ENCODE data around the gene HAGHL. TPM values are rescaled to one million over a fixed set of nuclear protein-coding genes. Genes with fewer than 3 reads are reported as not detected.

Gene HAGHL
- total and polyA plus RNA-seq, 4 donors, result 0.25 to 1.1 (median 0.49) TPM

DNA sequence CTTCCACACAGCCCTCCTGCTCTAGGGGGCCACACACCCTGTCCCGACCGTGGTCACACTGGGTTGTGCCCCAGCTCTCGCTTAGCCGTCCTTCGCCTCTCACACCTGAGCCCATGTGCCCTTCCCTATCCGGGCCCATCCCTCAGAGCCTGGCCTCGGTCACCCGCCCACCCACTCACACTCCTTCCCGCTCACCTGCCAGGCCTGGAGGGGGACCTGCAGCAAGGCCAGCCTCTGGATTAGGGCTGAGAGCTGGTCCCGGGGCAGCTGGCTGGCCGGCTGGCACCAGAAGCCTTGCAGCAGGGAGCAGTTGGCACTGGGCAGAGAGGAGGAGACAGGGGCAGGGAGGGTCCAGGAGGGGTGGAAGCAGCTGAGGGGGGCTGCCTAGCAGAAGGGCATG, 51.5 kb downstream of the HAGHL start:
- WGBS, result 77% methylated on average over 11 of the region's 11 CpGs
- no peaks in the 10 kb centered on the region for H3K4me1 ChIP-seq (ENCODE audit: control insufficient read depth in 4 of 4, insufficient read depth in 4 of 4, low read length in 3 of 4)
- no peak overlapping the region for H3K4me3 ChIP-seq (ENCODE audit: low read depth in 1 of 3, low read length in 3 of 3)
- no peaks in the 10 kb centered on the region for H3K9me3 ChIP-seq (ENCODE audit: control insufficient read depth in 4 of 4, low read length in 3 of 4)
- H3K27me3 ChIP-seq (ENCODE audit: control insufficient read depth in 4 of 4, insufficient read depth in 4 of 4, low read length in 3 of 4), result peaks cover 0 to 4% (median 0%) of the 10 kb centered on the region in 4 donors
- H3K9ac ChIP-seq (ENCODE audit: low read depth in 1 of 2, low read length in 2 of 2), result no peak overlapping the region
- no peak for DNase-seq (ENCODE audit: low spot score)
- H3K27ac ChIP-seq (ENCODE audit: low read depth in 1 of 2, low read length in 2 of 2), result no peak overlapping the region
- H3K36me3 ChIP-seq (ENCODE audit: control insufficient read depth in 4 of 4, insufficient read depth in 3 of 4, low read depth in 1 of 4, low read length in 3 of 4), result no peaks in the 10 kb centered on the region
- TF ChIP-seq, protein P1, sequence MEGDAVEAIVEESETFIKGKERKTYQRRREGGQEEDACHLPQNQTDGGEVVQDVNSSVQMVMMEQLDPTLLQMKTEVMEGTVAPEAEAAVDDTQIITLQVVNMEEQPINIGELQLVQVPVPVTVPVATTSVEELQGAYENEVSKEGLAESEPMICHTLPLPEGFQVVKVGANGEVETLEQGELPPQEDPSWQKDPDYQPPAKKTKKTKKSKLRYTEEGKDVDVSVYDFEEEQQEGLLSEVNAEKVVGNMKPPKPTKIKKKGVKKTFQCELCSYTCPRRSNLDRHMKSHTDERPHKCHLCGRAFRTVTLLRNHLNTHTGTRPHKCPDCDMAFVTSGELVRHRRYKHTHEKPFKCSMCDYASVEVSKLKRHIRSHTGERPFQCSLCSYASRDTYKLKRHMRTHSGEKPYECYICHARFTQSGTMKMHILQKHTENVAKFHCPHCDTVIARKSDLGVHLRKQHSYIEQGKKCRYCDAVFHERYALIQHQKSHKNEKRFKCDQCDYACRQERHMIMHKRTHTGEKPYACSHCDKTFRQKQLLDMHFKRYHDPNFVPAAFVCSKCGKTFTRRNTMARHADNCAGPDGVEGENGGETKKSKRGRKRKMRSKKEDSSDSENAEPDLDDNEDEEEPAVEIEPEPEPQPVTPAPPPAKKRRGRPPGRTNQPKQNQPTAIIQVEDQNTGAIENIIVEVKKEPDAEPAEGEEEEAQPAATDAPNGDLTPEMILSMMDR (IDR thresholded peaks at IDR 0.05; ENCODE audit: low read depth, low read length, missing input control), result no peak
- TF ChIP-seq TAF1 (conservative IDR thresholded peaks at IDR 0.05) (no peak), GABPA (IDR thresholded peaks at IDR 0.05 in 1 of 2, conservative IDR thresholded peaks at IDR 0.05 in 1 of 2) (no peak), FOXA2 (IDR thresholded peaks at IDR 0.05) (no peak), RXRA (IDR thresholded peaks at IDR 0.05) (no peak), RAD21 (IDR thresholded peaks at IDR 0.05) (no peak)
- TF ChIP-seq, protein P2, sequence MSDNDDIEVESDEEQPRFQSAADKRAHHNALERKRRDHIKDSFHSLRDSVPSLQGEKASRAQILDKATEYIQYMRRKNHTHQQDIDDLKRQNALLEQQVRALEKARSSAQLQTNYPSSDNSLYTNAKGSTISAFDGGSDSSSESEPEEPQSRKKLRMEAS (IDR thresholded peaks at IDR 0.05), result no peak

DNA sequence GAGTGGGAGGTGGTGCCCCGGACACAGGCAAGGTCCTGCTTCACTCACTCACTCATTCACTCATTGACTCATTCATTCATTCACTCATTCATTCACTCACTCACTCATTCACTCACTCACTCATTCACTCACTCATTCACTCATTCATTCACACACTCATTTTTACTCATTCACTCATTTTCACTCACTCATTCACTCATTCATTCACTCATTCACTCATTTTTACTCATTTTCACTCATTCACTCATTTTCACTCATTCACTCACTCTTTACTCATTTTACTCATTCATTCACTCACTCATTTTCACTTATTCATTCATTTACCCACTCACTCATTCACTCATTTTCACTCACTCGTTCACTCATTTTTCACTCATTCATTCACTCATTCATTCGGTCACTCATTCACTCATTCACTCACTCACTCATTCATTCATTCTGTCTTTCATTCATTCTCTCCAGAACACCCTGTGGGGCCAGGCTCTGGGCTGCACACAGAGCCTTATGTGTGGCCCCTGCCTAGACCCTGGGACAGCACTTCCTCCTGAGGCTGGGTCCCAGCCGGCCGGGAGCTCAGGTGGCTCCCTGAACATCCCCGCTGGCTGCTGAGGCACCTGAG, 52.1 kb downstream of the HAGHL start:
- Histone ChIP-seq H3K4me1 (ENCODE audit: control insufficient read depth in 4 of 4, insufficient read depth in 4 of 4, low read length in 3 of 4) (no peaks in the 10 kb centered on the region), H3K27ac (ENCODE audit: low read depth in 1 of 2, low read length in 2 of 2) (no peak overlapping the region), H3K4me3 (ENCODE audit: low read depth in 1 of 3, low read length in 3 of 3) (no peak overlapping the region), H3K36me3 (ENCODE audit: control insufficient read depth in 4 of 4, insufficient read depth in 3 of 4, low read depth in 1 of 4, low read length in 3 of 4) (no peaks in the 10 kb centered on the region), H3K9ac (ENCODE audit: low read depth in 1 of 2, low read length in 2 of 2) (no peak overlapping the region), H3K9me3 (ENCODE audit: control insufficient read depth in 4 of 4, low read length in 3 of 4) (no peaks in the 10 kb centered on the region), H3K27me3 (ENCODE audit: control insufficient read depth in 4 of 4, insufficient read depth in 4 of 4, low read length in 3 of 4) (peaks cover 0 to 4% (median 0%) of the 10 kb centered on the region in 4 donors)
- no peak for DNase-seq (ENCODE audit: low spot score)
- 78% methylated on average over 6 of the region's 6 CpGs for WGBS
- no peak for TF ChIP-seq NR2F2 (IDR thresholded peaks at IDR 0.05)
- no peak for TF ChIP-seq HNF4G (IDR thresholded peaks at IDR 0.05)

Small RNA genes within 50 kb of the gene (small RNA-seq; reads per million reads assigned to genes)
- not detected for gene MIR662

Other genes with a start within 250 kb of the HAGHL start
- gene CAPN15, start 199.4 kb upstream of the HAGHL start, total RNA-seq, result 10 to 100 TPM; 26.2 to 37.2 TPM
- 10 to 100 TPM in 1 of 2 donors, 1 to 10 TPM in 1; 5.9 to 17.0 TPM for gene CAPN15, start 199.4 kb upstream of the HAGHL start, polyA plus RNA-seq
- gene PRR35, start 166.7 kb upstream of the HAGHL start, total RNA-seq, result not detected
- gene PRR35, start 166.7 kb upstream of the HAGHL start, polyA plus RNA-seq, result not detected
- 1 to 10 TPM in 1 of 2 donors, under 1 TPM in 1; 0.25 to 7.0 TPM for gene NHLRC4, start 160.1 kb upstream of the HAGHL start, total RNA-seq
- under 1 TPM in 1 of 2 donors, not detected in 1; 0.17 TPM for gene NHLRC4, start 160.1 kb upstream of the HAGHL start, polyA plus RNA-seq
- gene PIGQ, start 157.1 kb upstream of the HAGHL start, total RNA-seq, result 100 to 1,000 TPM in 1 of 2 donors, 10 to 100 TPM in 1; 16.8 to 144 TPM
- 10 to 100 TPM; 18.9 to 22.4 TPM for gene PIGQ, start 157.1 kb upstream of the HAGHL start, polyA plus RNA-seq
- gene RAB40C, start 137.0 kb upstream of the HAGHL start, total RNA-seq, result 10 to 100 TPM in 1 of 2 donors, 1 to 10 TPM in 1; 7.7 to 11.0 TPM
- 10 to 100 TPM in 1 of 2 donors, 1 to 10 TPM in 1; 6.1 to 10.7 TPM for gene RAB40C, start 137.0 kb upstream of the HAGHL start, polyA plus RNA-seq
- 1 to 10 TPM in 1 of 2 donors, under 1 TPM in 1; 0.67 to 1.2 TPM for gene WFIKKN1, start 96.1 kb upstream of the HAGHL start, total RNA-seq
- under 1 TPM; 0.19 to 0.24 TPM for gene WFIKKN1, start 96.1 kb upstream of the HAGHL start, polyA plus RNA-seq
- gene METTL26, start 90.8 kb upstream of the HAGHL start, total RNA-seq, result 10 to 100 TPM; 26.3 to 28.1 TPM
- 10 to 100 TPM; 54.6 to 69.1 TPM for gene METTL26, start 90.8 kb upstream of the HAGHL start, polyA plus RNA-seq
- 10 to 100 TPM; 16.3 to 45.5 TPM for gene MCRIP2, start 85.3 kb upstream of the HAGHL start, total RNA-seq
- 10 to 100 TPM; 77.4 to 97.3 TPM for gene MCRIP2, start 85.3 kb upstream of the HAGHL start, polyA plus RNA-seq
- gene WDR90, start 77.7 kb upstream of the HAGHL start, total RNA-seq, result 10 to 100 TPM in 1 of 2 donors, 1 to 10 TPM in 1; 10.0 to 13.4 TPM
- 1 to 10 TPM; 4.7 to 5.9 TPM for gene WDR90, start 77.7 kb upstream of the HAGHL start, polyA plus RNA-seq
- 10 to 100 TPM; 20.8 to 31.0 TPM for gene RHOT2, start 59.0 kb upstream of the HAGHL start, total RNA-seq
- gene RHOT2, start 59.0 kb upstream of the HAGHL start, polyA plus RNA-seq, result 10 to 100 TPM; 37.5 to 37.9 TPM
- gene RHBDL1, start 51.4 kb upstream of the HAGHL start, total RNA-seq, result under 1 TPM; 0.67 to 0.84 TPM
- under 1 TPM; 0.35 to 0.74 TPM for gene RHBDL1, start 51.4 kb upstream of the HAGHL start, polyA plus RNA-seq
- gene STUB1, start 46.7 kb upstream of the HAGHL start, total RNA-seq, result 10 to 100 TPM; 32.4 to 38.2 TPM
- gene STUB1, start 46.7 kb upstream of the HAGHL start, polyA plus RNA-seq, result 10 to 100 TPM; 62.2 to 74.4 TPM
- 10 to 100 TPM; 21.2 to 35.8 TPM for gene JMJD8, start 42.8 kb upstream of the HAGHL start, total RNA-seq
- gene JMJD8, start 42.8 kb upstream of the HAGHL start, polyA plus RNA-seq, result 10 to 100 TPM; 30.9 to 52.6 TPM
- 1 to 10 TPM; 4.4 to 6.7 TPM for gene WDR24, start 36.7 kb upstream of the HAGHL start, total RNA-seq
- gene WDR24, start 36.7 kb upstream of the HAGHL start, polyA plus RNA-seq, result 1 to 10 TPM; 4.2 to 8.0 TPM
- under 1 TPM in 1 of 2 donors, not detected in 1; under 0.01 TPM for gene FBXL16, start 21.3 kb upstream of the HAGHL start, total RNA-seq
- gene FBXL16, start 21.3 kb upstream of the HAGHL start, polyA plus RNA-seq, result under 1 TPM in 1 of 2 donors, not detected in 1; 0.14 TPM
- gene METRN, start 12.0 kb upstream of the HAGHL start, total RNA-seq, result 1 to 10 TPM; 5.9 to 8.3 TPM
- gene METRN, start 12.0 kb upstream of the HAGHL start, polyA plus RNA-seq, result 10 to 100 TPM in 1 of 2 donors, 1 to 10 TPM in 1; 4.6 to 22.9 TPM
- gene ANTKMT, start 6.0 kb upstream of the HAGHL start, total RNA-seq, result 10 to 100 TPM; 14.0 to 17.6 TPM
- gene ANTKMT, start 6.0 kb upstream of the HAGHL start, polyA plus RNA-seq, result 10 to 100 TPM; 21.8 to 29.7 TPM
- gene CCDC78, start 663 bp upstream of the HAGHL start, total RNA-seq, result under 1 TPM; 0.08 to 0.28 TPM
- gene CCDC78, start 663 bp upstream of the HAGHL start, polyA plus RNA-seq, result under 1 TPM in 1 of 2 donors, not detected in 1; 0.05 TPM
- 10 to 100 TPM; 16.9 to 24.3 TPM for gene CIAO3, start 13.9 kb downstream of the HAGHL start, total RNA-seq
- gene CIAO3, start 13.9 kb downstream of the HAGHL start, polyA plus RNA-seq, result 10 to 100 TPM; 13.2 to 16.0 TPM
- under 1 TPM; 0.08 to 0.65 TPM for gene MSLN, start 33.6 kb downstream of the HAGHL start, total RNA-seq
- under 1 TPM in 1 of 2 donors, not detected in 1; 0.03 TPM for gene MSLN, start 33.6 kb downstream of the HAGHL start, polyA plus RNA-seq
- gene RPUSD1, start 61.3 kb downstream of the HAGHL start, total RNA-seq, result 1 to 10 TPM; 8.2 to 9.7 TPM
- 10 to 100 TPM in 1 of 2 donors, 1 to 10 TPM in 1; 4.5 to 10.7 TPM for gene RPUSD1, start 61.3 kb downstream of the HAGHL start, polyA plus RNA-seq
- 10 to 100 TPM in 1 of 2 donors, 1 to 10 TPM in 1; 5.1 to 15.6 TPM for gene CHTF18, start 61.5 kb downstream of the HAGHL start, total RNA-seq
- gene CHTF18, start 61.5 kb downstream of the HAGHL start, polyA plus RNA-seq, result 1 to 10 TPM; 1.7 to 2.6 TPM
- not detected for gene GNG13, start 73.6 kb downstream of the HAGHL start, total RNA-seq
- gene GNG13, start 73.6 kb downstream of the HAGHL start, polyA plus RNA-seq, result not detected
- 10 to 100 TPM in 1 of 2 donors, 1 to 10 TPM in 1; 8.8 to 24.3 TPM for gene LMF1, start 243.9 kb downstream of the HAGHL start, total RNA-seq
- gene LMF1, start 243.9 kb downstream of the HAGHL start, polyA plus RNA-seq, result 10 to 100 TPM; 11.5 to 13.6 TPM

Data from liver (tissue), 10 donors.